Kidney (tissue), 14 donors: ENCODE data around the gene RTN4RL2. TPM values are rescaled to one million over a fixed set of nuclear protein-coding genes. Genes with fewer than 3 reads are reported as not detected.

ENCODE experiments used
- DNase-seq, 5 donors: peaks; one replicate each; pipeline ENCODE4 v3.0.0-alpha.2; 2013 to 2020
- FAIRE-seq: peaks from 2 replicates; lab custom pipeline; 2012; peaks lifted over from hg19 to GRCh38; lab: Jason Lieb, UNC
- H3K27ac ChIP-seq, 2 donors: one replicate each; pipeline ENCODE4 v1.7.0; 2013; ENCODE audit warnings: low read depth in 2 of 2, low read length in 2 of 2, inconsistent platforms in 1 of 2
- H3K27me3 ChIP-seq: one replicate; pipeline ENCODE4 v1.7.1; 2013; ENCODE audit warnings: low read length, inconsistent platforms; ENCODE audit not compliant: control insufficient read depth, insufficient read depth
- H3K36me3 ChIP-seq, 3 donors: one replicate each; pipeline versions ENCODE4 v1.7.0 to v1.7.1; 2013; ENCODE audit warnings: low read length in 3 of 3, control low read depth in 1 of 3, inconsistent platforms in 1 of 3; ENCODE audit not compliant: insufficient read depth in 3 of 3, control insufficient read depth in 2 of 3
- H3K4me1 ChIP-seq, 3 donors: one replicate each; pipeline versions ENCODE4 v1.7.0 to v1.7.1; 2013; ENCODE audit warnings: low read length in 3 of 3, inconsistent platforms in 1 of 3, low read depth in 1 of 3; ENCODE audit not compliant: control insufficient read depth in 2 of 3, insufficient read depth in 2 of 3
- H3K4me3 ChIP-seq, 3 donors: one replicate each; pipeline versions ENCODE4 v1.7.0 to v1.8.1; 2013; ENCODE audit warnings: low read length in 3 of 3, control low read depth in 1 of 3, inconsistent platforms in 1 of 3
- H3K9ac ChIP-seq, 3 donors: one replicate each; pipeline versions ENCODE4 v1.7.0 to v1.7.1; 2013; ENCODE audit warnings: low read length in 3 of 3, control low read depth in 1 of 3, inconsistent platforms in 1 of 3
- H3K9me3 ChIP-seq, 3 donors: one replicate each; pipeline versions ENCODE4 v1.7.0 to v1.7.1; 2013; ENCODE audit warnings: low read length in 3 of 3, control low read depth in 1 of 3, inconsistent platforms in 1 of 3; ENCODE audit not compliant: control insufficient read depth in 2 of 3, insufficient read depth in 1 of 3
- CTCF ChIP-seq: IDR thresholded peaks from 3 replicates; pipeline ENCODE4 v1.5.1; 2012; ENCODE audit warnings: mild to moderate bottlenecking, moderate library complexity, borderline replicate concordance; ENCODE audit not compliant: insufficient read depth; ENCODE audit errors: extremely low read depth
- intact Hi-C: fragments of 100-400 bp; cut with DNase I; formaldehyde crosslinking; loops from one replicate; pipeline ENCODE4 v1.11.1; 2022
- polyA plus RNA-seq: library from polyadenylated mRNA; stranded (reverse); fragments of 350-450 nt; fragmentation: Illumina TruSeq; extraction: RNeasy Lipid Tissue Mini Kit (QIAGEN cat#74804); gene quantifications from one replicate; pipeline ENCODE4 v1.2.3, GENCODE V29; 2014; ENCODE audit warnings: low read depth, low replicate concordance; ENCODE audit not compliant: insufficient read depth
- total RNA-seq: library from RNA; stranded (reverse); fragmentation: NEBNext Ultra II Directional; extraction: Animal tissue kit (Norgen Biotek cat#: 25700); gene quantifications from one replicate; pipeline ENCODE4 v1.2.1, GENCODE V29; 2021
- donor health status: control.
- donor health status: control.
- donor health status: control.
- donor health status: control.
- donor health status: control.
- donor health status: DM: yes; HTN: yes; CAD: no.
- donor health status: Normal renal cell carcinoma (clear cell type).

The RTN4RL2 gene
- total and polyA plus RNA-seq, 2 donors from 2014 or later: 2.6 to 5.5 TPM

DNA sequence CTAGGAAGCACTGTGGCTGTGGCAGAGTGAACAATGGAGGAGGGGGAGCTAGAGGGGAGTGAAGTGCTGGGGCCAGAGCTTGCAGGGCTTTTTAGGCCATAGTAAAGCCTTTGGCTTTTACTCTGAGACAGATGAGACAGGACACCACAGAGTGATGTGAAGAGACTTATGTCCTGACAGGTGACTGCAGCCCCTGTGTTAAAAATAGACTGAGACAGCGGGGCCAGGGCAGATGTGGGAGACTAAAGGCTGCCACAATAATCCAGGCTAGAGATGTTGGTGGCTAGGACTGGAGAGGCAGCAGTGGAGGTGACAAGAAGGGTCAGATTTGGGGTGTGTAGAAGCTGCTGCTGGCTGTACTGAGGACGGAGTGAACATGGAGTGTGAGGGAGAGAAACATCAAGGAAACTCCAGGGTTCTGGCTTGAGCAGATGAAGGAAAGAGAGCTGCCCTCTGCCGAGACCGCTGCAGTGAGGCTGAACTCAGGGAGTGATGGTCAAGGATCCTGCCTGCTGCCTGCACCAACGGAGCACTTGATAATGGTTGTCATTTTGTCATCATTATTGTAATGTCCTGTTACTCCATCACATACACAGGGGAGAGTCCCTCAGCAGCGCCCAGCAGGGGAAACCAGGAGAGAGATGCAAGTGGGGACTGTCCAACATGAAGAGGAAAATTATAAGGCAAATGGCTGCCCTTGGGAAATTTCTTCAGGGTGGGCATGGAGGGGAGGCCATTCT is 27.8 kb downstream of the RTN4RL2 start:
- peaks cover 0 to 13% (median 3%) of the 10 kb centered on the region in 3 donors for H3K36me3 ChIP-seq
- DNase-seq (no peak), FAIRE-seq (no peak)
- no peak for TF ChIP-seq CTCF
- H3K9me3 ChIP-seq: no peaks in the 10 kb centered on the region
- no peaks in the 10 kb centered on the region for H3K27me3 ChIP-seq
- H3K4me1 ChIP-seq: peaks cover 0 to 4% (median 0%) of the 10 kb centered on the region in 3 donors
- no peak overlapping the region for H3K4me3 ChIP-seq
- no peak overlapping the region for H3K9ac ChIP-seq
- no peak overlapping the region for H3K27ac ChIP-seq
- intact Hi-C loops: no loop called here

DNA sequence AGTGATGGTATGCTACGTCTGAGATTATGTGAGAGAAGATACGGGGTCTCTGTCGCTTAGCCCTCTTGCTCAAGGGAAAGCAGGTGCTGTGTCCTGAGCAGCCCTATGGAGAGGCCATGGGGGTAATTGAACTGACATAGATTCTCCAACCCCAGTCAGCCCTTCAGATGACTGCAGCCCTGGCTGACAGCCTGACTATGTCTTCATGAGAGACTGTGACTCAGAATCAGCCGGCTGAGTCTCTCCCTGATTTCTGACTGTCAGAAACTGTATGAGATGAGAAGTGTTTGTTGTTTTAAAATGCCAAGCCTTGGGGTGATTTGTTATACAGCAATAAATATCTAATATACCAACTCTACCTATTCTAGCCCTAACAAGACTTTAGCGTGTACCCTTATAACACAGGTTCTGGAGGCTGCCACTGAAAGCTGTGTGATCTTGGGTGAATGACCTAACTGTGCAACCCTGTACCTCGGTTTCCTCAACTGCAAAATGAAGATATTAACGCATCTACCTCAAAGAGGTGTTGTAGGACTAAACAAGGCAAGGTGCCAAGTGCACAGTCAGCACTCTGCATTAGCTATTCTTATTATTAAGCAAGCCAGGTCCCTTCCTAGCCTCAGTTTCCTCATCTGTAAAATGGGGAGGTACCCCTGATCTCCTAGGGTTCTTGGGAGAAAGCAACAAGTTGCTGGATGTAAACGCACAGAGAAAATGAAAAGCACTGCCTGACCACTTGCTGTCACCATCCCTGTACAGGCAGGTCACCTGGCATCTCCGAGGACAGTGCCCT is 30.3 kb downstream of the RTN4RL2 start:
- Histone ChIP-seq H3K27me3 (no peaks in the 10 kb centered on the region), H3K4me1 (no peaks in the 10 kb centered on the region), H3K9ac (no peak overlapping the region), H3K27ac (no peak overlapping the region), H3K9me3 (no peaks in the 10 kb centered on the region), H3K36me3 (peaks cover 0 to 13% (median 1%) of the 10 kb centered on the region in 3 donors), H3K4me3 (no peak overlapping the region)
- TF ChIP-seq CTCF: no peak
- DNase-seq (no peak), FAIRE-seq (no peak)
- intact Hi-C loops: loop anchor here (5.0 kb wide), 1 partner anchor 37 kb away; no protein-coding TSS in a partner anchor

DNA sequence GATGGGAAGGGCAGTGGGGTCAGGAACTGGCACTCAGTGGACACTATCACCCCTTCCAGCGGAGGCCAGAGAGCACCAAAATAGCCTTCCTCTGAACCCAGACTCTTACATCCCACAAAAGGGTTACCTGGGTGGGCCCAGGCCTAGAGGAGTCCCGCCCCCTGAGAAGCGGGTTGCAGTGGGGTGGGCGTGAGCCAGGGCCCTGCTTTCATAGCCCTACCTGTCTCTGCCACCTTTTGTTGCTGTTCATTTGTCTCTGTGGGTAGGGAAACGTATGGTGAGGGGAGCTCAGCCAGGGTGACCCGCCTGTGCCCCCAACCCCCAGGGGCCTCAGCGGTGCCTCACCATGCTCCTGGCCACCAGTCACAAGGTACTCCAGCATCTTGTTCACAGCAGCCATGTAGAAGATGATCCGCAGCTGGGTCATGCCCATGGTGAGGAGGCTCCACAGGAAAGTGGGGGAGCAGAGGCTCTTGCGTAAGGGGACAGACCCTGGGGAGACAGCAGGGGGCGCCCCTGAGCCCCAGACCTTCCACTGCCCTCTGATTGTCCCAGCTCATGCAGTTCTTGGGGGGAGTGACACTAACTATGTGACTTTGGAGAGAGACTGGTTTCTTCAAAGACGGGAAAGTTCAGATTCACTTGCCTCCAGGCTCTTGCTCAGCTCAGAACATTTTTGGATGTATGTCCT is 31.2 kb downstream of the RTN4RL2 start:
- Histone ChIP-seq H3K27me3 (no peaks in the 10 kb centered on the region), H3K9me3 (no peaks in the 10 kb centered on the region), H3K4me1 (no peaks in the 10 kb centered on the region), H3K27ac (no peak overlapping the region), H3K4me3 (no peak overlapping the region), H3K36me3 (peaks cover 0 to 13% (median 0%) of the 10 kb centered on the region in 3 donors), H3K9ac (no peak overlapping the region)
- intact Hi-C loops: loop anchor here (5.0 kb wide), 1 partner anchor 36 kb away; no protein-coding TSS in a partner anchor
- DNase-seq (peak in 3 of 5 donors; percentile 29 to 56 (median 41)), FAIRE-seq (no peak)
- peak; percentile 26 for TF ChIP-seq CTCF
